Fibroblast of peridontal ligament (primary cell): ENCODE data around the gene EXOC4.
A peak's percentile ranks its signal among the peaks of the same experiment; 100 is the strongest.
"Not testable (repeated sequence)": the region's sequence is repeated elsewhere in the genome, so short reads cannot be mapped to it uniquely, and the experiment has no call there.

Experiments used
- DNase-seq: peaks from one replicate; pipeline ENCODE4 v3.0.0-alpha.2; 2010; ENCODE audit errors: extremely low read depth

Gene EXOC4

DNA sequence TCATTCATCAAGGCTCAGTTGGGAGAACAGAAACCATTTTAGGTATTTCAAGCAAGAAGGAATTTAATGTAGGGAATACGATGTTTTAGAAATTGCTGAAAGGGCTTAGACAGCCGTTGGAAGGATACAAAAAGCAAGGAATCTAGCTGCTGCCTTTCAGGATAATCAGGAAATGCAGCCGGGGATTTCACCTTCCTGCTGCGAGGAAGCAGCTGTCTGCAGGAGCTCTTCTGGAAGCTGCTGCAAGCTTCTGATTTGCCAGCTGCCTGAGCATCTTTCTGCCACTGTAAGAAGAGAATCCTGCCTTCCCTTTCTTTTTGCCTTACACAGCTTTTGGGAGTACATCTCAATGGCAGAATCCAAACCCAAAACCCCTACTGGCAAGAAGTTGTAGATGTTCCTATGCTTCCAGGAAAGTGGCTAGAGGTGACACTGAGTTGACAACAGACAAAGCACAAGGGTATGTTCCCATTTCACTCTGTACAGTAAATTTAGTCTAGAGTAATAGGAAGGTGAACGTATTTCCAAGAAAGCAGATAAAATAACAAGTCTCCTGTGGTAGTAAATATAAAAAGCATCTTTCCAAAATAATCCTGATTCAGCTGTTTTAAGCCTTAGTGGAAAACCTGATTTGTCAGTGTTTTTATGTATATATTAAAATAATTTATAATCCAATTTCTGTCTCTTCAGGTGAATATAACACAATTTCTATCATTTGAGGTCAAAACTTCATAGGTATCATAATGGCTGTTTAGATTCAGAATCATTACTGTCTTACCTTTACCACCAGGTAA lies 725.8 kb downstream of the EXOC4 start:
- no peak for DNase-seq

DNA sequence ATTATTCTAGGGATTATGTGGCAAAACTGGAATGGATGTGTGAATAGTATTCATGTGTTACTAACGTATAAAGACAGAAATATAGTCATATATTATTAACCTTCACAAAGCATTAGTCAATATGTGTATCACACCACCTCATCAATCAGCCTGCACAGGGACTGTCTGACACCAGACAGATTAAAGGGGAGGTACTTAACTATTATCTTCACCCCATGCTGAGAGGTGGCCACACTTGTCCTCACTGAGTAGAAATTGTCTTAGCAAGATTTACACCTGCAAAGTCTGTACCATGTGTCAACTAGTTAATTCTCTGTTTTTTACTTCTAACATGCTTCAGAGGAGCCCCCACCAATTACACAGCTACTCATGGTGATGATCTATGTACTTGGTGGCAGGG lies 727.9 kb downstream of the EXOC4 start:
- no peak for DNase-seq

DNA sequence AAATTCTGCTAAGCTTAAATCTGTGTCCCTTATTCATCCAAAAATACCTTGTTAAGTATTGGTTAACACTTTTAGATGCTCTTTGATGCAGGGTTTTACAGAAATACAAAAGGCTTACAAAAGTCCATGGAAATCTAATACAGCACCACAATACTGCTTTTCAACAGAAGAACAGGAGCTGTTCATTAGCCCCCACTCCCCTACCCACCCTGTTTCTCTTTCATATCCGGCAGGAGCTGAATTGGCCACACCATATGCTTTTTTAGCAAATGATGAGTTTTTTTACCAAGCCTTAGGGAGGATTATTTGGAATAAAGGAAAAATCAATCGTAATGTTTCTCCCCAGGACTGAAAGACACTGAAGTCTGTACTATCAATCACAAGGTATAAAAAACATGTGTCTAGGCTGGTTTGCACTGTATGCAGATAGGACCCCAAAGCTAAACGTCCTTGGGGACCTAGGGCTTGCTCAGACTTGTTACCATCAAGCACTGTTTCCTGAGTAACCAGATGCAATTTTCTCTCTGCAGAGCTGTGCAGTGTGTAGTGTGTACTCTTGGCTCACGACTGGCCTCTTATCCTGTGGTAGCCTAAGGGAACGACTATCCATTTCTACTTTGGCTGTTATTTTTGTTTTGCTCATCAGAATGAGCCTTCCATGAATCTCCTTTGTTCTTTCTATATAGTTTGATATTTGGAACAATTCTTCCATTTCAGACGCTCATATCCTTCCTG lies 731.0 kb downstream of the EXOC4 start:
- DNase-seq, result no peak

DNA sequence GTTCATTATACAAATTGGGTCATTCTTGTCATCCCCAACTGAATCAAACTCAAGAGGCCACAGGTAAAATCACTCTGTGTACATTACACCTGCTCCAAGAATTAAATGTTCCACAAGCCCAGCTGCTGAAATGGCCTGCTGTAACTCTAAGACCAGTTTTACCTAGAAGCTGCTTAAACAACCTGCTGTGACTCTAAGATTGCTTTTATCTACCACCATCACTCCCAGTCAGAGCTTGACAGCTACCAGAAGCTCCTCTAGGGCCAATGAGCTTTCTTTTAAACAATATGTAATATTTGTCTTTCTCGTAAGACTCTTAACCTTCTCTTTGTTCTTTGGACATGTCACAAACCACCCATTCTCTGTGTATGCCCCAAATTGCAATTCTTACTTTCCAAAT lies 732.4 kb downstream of the EXOC4 start:
- no peak for DNase-seq

DNA sequence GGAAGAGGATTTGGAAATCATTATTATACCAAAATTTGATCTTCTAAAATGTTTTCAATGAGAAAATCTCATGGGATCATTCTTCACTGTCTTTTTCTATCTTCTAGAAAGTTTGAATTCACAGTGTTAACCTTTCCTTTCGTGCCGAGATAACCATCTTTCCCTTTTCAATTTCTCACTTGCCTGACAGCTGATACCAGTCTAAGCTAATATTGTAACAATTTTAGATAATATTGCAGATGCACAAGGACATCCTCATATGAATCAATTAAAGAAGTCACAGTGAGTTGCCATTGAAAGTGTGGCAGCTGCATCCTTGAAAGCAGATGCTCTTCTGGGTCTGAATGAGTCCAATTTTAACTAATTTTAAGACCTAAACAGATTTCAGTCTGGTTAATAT lies 734.7 kb downstream of the EXOC4 start:
- no peak for DNase-seq

DNA sequence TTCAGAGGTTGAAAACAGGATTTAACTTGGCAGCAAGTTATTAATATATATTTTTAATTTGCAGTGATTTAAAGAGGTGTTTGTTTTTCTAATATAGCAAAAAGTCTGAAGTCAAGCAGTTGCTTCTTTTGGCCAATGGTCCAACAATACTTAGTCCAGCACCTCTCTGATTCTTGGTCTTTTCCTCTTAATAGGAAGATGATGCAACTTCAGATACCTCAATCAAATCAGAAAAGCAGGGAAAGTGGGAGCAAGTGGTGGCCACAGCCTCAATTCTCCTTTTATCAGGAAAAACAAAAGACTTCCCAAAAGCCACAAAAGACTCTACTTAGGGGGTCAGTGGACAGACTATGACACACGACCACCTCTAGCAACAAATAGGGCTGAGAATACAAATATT lies 740.7 kb downstream of the EXOC4 start:
- DNase-seq, result no peak

DNA sequence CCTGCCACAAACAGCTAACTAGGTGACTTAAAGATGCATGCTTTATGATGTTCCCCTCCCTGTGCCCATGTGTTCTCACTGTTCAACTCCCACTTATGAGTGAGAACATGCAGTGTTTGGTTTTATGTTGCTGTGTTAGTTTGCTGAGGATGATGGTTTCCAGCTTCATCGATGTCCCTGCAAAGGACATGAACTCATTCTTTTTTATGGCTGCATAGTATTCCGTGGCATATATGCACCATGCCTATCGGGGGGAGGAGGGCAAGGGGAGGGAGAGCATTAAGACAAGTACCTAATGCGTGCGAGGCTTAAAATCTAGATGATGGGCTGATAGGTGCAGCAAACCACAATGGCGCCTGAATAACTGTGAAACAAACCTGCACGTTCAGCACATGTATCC lies 741.2 kb downstream of the EXOC4 start:
- not testable (repeated sequence) for DNase-seq

DNA sequence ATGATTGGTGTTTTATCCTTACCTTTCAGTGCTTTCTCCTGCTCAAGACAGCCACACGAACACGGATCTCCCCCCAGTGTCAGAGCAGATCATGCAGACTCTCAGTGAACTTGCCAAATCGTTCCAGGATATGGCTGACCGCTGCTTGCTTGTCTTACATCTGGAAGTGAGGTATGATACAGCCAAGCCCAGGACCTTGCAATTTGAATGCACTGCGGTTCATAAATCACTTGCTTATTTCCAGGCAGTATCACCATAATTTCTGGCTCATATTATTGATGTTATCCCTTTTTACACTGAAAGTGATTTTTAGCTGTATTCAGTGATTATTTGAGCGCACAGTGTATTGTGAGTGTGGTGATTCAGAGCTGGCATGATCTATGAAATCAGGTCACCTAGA lies 744.6 kb downstream of the EXOC4 start:
- DNase-seq, result no peak

DNA sequence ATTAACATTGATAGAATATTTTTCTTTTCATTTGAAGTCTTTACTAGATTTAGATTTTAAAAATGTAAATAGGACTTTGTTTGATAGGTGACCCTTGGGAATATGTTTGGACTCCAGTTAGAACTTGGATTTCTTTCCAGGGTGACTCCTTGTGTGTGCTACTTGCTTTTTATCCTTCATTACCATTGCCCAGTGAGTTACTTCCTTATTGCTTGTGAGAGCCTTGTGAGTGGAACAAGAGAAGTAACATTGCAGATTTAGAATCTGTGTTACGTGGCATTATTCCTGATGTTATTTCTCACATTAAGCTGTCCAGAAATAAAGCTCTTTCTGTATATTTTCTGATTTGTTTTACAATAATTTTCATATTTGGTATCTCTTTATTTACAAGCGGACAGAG lies 746.3 kb downstream of the EXOC4 start:
- DNase-seq, result no peak

DNA sequence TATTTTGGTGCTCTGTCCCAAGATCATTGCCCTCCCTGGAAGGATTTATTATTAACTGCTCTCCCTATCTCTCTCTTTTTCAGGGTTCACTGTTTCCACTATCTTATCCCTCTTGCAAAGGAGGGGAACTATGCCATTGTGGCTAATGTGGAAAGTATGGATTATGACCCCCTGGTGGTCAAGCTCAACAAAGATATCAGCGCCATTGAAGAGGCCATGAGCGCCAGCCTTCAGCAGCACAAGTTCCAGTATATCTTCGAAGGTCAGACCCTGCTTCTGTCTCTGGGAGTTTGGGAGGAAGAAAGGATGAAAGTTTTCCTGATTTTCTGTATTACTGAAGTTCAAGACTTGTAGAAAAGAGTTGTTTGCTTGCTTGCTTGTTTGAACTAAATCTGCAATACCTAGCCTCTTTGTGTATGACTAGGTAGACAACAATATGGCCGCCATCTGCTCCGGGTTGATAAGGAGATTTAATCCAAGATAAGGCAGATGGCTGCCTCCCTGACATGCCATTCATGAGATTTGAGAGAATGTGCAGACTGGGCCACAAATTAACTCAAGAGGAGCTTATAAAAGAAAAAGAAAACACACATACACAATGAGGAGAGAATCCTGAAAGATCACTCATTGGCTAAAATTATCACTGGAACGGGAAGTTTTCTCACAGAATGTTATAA lies 752.1 kb downstream of the EXOC4 start:
- no peak for DNase-seq

DNA sequence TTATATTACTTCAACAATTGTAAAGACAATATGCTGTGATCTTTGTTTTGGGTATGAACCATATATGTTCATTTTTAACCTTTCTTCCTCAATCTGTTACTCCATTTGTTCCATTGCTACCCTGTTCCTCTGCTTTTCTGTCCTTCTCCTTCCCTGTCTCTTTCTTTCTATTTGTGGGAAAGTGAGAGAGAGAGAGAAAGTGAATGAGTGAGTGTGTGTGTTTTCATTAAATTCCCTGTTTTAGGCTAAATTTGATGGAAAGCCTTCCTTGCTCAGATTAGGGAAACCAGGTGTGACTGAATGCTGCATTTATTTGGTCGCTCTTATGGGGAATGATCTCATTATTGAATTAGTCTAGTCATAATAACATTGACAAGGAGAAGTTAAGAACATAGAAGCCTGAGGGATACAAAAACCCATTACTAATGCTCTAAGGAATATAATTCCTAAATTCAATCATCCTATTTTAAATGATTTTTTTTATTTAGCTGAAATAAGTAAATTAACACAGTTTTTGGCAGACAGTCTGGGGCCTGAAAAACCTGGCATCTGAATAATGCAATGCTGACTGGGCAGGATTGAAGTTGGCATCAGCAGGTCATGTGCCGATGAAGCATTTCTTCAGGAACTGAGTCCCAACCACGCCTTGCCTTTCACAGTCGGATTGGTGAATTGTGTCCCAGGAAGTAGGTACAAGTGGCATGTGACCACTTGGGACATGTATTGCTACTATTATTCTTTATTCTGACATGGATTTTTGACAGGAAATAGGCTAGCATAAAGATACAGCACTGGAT lies 756.6 kb downstream of the EXOC4 start:
- DNase-seq, result no peak

DNA sequence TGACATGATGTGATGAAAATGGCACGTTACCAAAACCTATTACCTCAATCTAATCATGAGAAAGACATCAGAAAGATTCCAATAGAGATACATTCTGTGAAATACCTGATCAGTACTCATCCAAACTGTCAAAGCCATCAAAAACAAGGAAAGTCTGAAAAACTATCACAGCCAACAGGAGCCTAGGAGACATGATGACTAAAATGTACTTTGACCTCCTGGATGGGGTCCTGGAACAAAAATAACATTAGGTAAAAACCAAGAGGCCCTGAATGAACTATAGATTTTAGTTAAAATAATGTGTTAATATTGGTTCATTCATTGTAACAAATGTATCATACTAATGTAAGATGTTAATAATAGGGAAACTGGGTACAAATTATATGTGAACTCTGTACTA lies 760.4 kb downstream of the EXOC4 start:
- DNase-seq, result no peak

DNA sequence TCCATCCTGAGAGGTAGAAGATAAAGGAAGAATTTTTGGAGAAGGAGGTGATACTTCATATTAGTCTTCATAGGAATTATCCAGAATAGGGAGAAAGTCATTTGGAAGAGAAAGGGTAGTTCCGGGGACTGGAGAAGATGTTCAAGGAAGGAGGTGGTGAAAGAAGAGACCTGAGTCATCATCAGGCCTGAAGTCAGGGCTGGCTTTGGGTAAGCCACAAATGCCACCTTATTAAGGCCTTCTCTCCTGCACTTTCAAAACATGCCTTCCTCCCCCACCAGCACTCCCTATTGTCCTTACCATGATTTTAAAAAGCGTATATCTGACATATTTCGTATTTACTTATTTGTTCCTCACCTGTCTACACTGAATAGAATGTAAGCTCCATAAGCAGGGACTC lies 762.1 kb downstream of the EXOC4 start:
- DNase-seq, result no peak

DNA sequence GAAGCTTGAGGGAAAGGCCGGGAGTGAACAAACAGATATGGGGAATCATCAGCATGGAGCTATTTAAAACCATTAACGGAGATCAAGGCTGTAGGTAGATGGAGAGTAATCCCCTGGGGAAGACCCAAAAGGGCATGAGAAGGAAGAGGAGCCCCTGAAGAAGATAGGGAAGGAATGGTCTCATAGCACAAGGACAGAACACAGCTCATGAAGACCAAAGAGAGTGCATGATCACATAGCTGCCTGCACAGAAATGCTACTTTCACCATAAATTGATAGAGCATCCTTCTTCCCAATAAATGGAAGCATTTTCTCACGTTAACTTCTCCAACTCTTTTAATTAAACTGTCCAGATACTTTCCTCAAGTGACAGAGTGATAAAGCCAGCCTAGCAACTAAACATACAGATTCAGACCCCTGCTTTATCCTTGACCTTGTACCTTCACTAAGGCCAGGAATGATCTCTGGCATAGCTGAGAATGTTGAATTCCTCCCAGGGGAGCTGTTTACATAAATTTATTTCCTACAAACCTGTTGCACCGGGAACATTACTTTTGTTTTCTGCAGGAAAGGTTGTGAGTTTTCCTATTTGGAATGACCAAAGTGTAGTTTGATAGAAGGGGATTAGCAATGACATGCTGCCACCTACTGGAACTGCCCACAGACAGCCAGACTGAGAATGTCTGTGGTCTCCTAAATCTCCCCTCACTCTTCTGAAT lies 763.5 kb downstream of the EXOC4 start:
- DNase-seq, result peak; percentile 49

DNA sequence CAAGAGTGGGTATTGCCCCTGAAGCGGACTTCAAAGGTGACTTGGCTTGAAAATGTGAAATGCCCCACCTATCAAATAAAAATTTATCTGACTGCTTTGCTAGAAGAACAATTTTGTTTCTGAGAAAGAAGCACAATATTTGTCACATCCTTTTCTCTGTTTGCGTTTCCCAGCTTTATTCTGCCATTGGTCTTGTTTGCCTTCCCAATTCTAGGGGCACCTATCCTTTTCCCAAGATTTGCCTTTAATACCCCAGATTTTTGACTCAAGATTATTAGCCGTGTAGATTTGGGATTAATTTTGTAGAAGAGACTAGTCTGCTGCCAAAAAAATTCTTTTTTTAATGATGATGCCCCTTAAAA lies 764.0 kb downstream of the EXOC4 start:
- DNase-seq, result no peak

DNA sequence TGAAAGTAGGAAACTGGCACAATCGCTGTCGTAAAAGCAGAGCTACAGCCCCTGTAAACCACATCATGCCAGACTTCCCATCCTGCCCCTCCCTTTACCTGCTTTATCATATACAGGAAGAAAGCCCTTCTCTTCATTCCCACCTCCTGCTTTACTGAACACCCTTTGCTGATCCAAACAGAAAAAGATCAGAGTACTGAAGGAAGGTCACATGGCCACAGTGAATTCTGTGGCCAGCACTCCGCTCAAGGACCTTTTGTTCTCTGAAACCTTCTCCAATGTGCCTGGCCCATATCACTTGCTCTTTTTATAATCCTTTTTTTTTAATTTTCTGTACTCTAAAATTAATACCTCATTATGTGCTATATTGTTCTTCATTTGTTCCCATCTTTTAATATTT lies 765.4 kb downstream of the EXOC4 start:
- DNase-seq, result no peak

DNA sequence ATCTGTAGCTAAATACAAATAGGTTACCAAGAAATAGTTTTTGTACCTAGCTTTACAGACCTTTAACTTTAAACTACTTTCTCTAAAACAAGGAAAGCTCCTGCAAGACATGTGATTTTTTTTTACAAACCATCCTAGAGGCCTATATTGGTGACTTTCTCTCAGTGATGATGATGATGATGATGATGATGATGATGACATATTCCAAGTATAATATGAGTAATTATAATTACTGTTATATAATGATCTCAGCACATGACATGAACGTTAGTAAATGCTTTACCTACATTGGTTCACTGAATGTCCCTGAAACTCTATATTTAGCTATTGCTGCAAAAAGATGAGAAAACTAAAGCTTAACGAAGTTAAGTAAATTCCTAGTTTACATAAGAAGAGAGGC lies 766.4 kb downstream of the EXOC4 start:
- no peak for DNase-seq

DNA sequence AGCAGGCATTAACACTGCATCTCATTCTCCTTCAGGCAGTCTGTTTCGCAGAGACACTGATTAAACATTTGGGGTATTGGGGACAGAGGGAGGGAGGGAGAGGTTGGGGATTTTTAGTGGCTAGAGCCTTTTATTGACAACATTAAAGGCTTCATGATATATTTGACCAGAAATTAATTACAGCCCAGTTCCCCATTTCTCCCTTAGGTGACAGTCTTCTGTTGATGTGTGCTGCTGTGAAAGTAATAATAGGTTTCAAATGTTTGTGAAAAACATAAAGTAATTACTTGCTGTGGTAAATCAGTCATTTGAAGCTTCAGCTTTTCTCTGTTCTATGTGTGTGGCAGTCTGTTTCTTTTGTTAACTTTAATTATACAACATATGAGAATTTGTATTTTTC lies 769.0 kb downstream of the EXOC4 start:
- no peak for DNase-seq

DNA sequence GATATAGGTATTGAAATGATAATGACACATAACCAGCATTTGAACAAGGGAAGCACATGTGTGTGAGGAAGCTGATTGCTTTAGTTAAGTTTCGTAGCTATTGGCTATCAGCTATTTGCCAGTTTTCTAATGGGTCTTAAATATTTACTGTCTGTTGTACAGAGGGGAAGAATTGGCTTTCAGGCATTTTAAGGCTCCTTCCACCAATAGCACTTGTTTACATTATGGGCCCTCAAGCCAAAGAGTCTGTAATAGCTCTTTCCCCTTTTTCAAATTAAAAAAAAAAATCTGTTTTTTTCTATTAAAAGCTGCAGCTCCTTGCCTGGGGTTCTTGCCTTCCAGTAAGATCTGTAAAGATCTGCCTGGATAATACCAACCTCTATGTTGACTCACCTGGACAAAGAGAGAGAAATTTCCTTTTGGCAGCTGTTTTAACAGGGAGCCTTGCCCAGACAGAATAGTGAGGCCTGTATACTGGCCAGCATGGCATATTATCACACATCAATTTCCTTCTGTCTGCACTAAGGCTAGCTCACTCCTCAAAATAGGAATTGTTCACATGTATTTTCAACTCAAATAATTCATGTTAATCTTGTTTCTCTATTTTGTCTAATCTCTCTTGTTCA lies 769.5 kb downstream of the EXOC4 start:
- peak; percentile 2 for DNase-seq

DNA sequence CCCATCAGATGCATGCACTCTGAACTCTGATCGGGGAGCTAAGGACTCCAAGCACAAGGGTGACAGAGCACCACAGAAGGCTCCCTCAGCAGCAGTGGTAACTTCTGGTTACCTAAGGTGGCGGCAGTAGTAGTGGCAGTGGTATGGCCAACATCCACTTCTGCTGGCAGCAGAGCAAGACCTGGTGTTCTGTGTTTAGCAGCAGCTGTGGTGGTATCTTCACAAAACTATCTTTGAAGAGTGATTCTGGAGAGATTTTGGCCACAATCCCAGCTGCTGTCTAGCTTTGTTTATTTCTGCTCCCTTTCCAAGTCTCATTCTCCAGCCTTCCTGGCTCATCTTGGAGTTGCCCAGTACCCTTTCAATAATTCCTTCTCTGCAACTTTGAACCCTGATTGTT lies 771.9 kb downstream of the EXOC4 start:
- peak; percentile 18 for DNase-seq

DNA sequence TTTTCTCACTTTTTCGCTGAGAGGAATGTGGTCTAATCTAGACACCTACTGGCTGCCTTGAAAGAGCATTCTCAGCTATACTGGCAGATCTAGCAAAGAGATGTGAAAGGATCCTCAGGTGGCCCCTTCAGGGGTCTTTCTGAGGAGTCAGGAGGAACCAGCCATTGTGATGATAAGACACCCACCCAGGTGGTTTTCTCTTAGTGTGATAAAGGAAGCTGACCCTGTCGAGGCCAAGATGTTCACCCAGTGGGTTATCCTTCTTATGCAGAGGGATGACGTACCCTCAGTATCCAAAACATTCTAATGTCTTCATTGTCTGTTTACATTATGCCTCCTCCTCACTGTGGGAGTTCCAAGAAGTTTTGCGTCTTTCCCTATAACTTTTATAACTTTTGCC lies 776.0 kb downstream of the EXOC4 start:
- DNase-seq, result no peak
